Measurements from ENCODE around the gene SYT9.

GRCh38 chr11:7281079-7281478, 29.4 kb downstream of the SYT9 start:
- TF ChIP-seq CTCF (IDR thresholded peaks at IDR 0.05; ENCODE audit: low read depth, low read length, poor library complexity, severe bottlenecking) (no peak), EZH2phosphoT487 (IDR thresholded peaks at IDR 0.05; ENCODE audit: borderline replicate concordance, low read length) (no peak)
